GM12874 (cell line): Measurements from ENCODE around the gene KIRREL1.

Source experiments
- CTCF ChIP-seq: IDR thresholded peaks from 2 replicates; pipeline ENCODE4 v1.5.1; 2011; ENCODE audit warnings: low read depth, mild to moderate bottlenecking, control low read depth, low read length, moderate library complexity; ENCODE audit not compliant: insufficient read depth

Gene KIRREL1

GRCh38 chr1:157988002-157988401 lies 5.4 kb upstream of the KIRREL1 start:
- no peak for TF ChIP-seq CTCF

- peak; percentile 90 for TF ChIP-seq CTCF
These were observed 1.2 kb upstream of the KIRREL1 start for GRCh38 chr1:157992031-157992832.

GRCh38 chr1:157992833-157993146 lies 655 bp upstream of the KIRREL1 start:
- TF ChIP-seq CTCF, result no peak

- no peak for TF ChIP-seq CTCF
These were observed 617 bp downstream of the KIRREL1 start for GRCh38 chr1:157993918-157994605.

- TF ChIP-seq CTCF, result no peak
These were observed 1.5 kb downstream of the KIRREL1 start for GRCh38 chr1:157994704-157995582.

- no peak for TF ChIP-seq CTCF
These were observed 2.2 kb downstream of the KIRREL1 start for GRCh38 chr1:157995583-157996169.

- TF ChIP-seq CTCF, result no peak
These were observed 3.0 kb downstream of the KIRREL1 start for GRCh38 chr1:157996433-157996832.
